ENCODE data around the gene SYDE2.

GRCh38 chr1:85200463-85201339 lies at the start of gene SYDE2:
- TF ChIP-seq MYC (IDR thresholded peaks at IDR 0.05; ENCODE audit: borderline replicate concordance, low read length): no peak
- TF ChIP-seq RCOR1 (IDR thresholded peaks at IDR 0.05; ENCODE audit: low read depth, low read length): no peak
- TF ChIP-seq CTCF (IDR thresholded peaks at IDR 0.05): no peak
- no peak for TF ChIP-seq USF2 (IDR thresholded peaks at IDR 0.05)
- TF ChIP-seq MAX (IDR thresholded peaks at IDR 0.05): 0 out of 2 replicates have a peak, but pooled peaks have one; percentile 34
- TF ChIP-seq ESRRA (IDR thresholded peaks at IDR 0.05; ENCODE audit: borderline replicate concordance, low read length): no peak
- no peak; the same call in 1 of the 2 replicates for TF ChIP-seq POLR2A (IDR thresholded peaks at IDR 0.05; ENCODE audit: low read length)
- no peak for TF ChIP-seq JUNB (IDR thresholded peaks at IDR 0.05)
- no peak for TF ChIP-seq CHD2 (IDR thresholded peaks at IDR 0.05; ENCODE audit: low read length, partially characterized antibody)
- TF ChIP-seq NFE2L2 (conservative IDR thresholded peaks at IDR 0.05; ENCODE audit: low read length): no peak
- TF ChIP-seq TP53 (CRISPR knock-in tag; IDR thresholded peaks at IDR 0.05): no peak
- no peak for TF ChIP-seq KDM1A (IDR thresholded peaks at IDR 0.05; ENCODE audit: low read depth)
- TF ChIP-seq PBX3 (IDR thresholded peaks at IDR 0.05): no peak
- no peak for TF ChIP-seq ZC3H11A (IDR thresholded peaks at IDR 0.05)
